Muscle of leg (tissue), 11 donors: ENCODE data around the gene FRRS1L. TPM values are rescaled to one million over a fixed set of nuclear protein-coding genes. Genes with fewer than 3 reads are reported as not detected.

Experiments
- DNase-seq: peaks from one replicate; pipeline ENCODE4 v3.0.0; 2013
- H3K27ac ChIP-seq: one replicate; pipeline ENCODE4 v1.5.1; 2013; ENCODE audit warnings: mild to moderate bottlenecking, low read length, control low read depth
- H3K27me3 ChIP-seq: one replicate; pipeline ENCODE4 v1.6.1; 2013; ENCODE audit warnings: low read length; ENCODE audit not compliant: control insufficient read depth, insufficient read depth
- H3K36me3 ChIP-seq: one replicate; pipeline ENCODE4 v1.6.1; 2013; ENCODE audit warnings: low read length; ENCODE audit not compliant: control insufficient read depth, insufficient read depth
- H3K4me1 ChIP-seq: one replicate; pipeline ENCODE4 v1.6.1; 2013; ENCODE audit warnings: low read length; ENCODE audit not compliant: control insufficient read depth, insufficient read depth
- H3K4me3 ChIP-seq: one replicate; pipeline ENCODE4 v1.5.1; 2013; ENCODE audit warnings: low read length, control low read depth
- H3K9me3 ChIP-seq: replicated peaks from 2 replicates; pipeline ENCODE4 v1.6.1; 2013; ENCODE audit warnings: low read depth, low read length; ENCODE audit not compliant: control insufficient read depth
- WGBS: methylation state at CpG from one replicate; pipeline ENCODE4 v1.1.5; 2013; ENCODE audit warnings: missing lambda C conversion rate; ENCODE audit not compliant: insufficient coverage; 5-methylcytosine and 5-hydroxymethylcytosine counted together
- polyA plus RNA-seq, 8 donors: library from polyadenylated mRNA; unstranded; fragments of 120-200 nt; gene quantifications; one replicate each; pipeline versions ENCODE4 v1.2.1 to v1.2.3, GENCODE V29; 2013; ENCODE audit warnings: inconsistent platforms in 1 of 8, low replicate concordance in 1 of 8; ENCODE audit not compliant: insufficient read length in 8 of 8, insufficient read depth in 1 of 8
- total RNA-seq: library from RNA; stranded (reverse); fragments of 120-200 nt; gene quantifications from one replicate; pipeline ENCODE4 v1.2.4, GENCODE V29; 2013

Gene FRRS1L
- total and polyA plus RNA-seq, 9 donors, result 0.41 to 3.7 (median 1.1) TPM

GRCh38 chr9:109193974-109194556, 27.0 kb upstream of the FRRS1L start:
- Histone ChIP-seq H3K9me3 (no peaks in the 10 kb centered on the region), H3K36me3 (no peaks in the 10 kb centered on the region), H3K27me3 (no peaks in the 10 kb centered on the region), H3K4me3 (no peak overlapping the region), H3K4me1 (no peaks in the 10 kb centered on the region), H3K27ac (no peak overlapping the region)
- WGBS, result 33% methylated on average over 3 of the region's 11 CpGs
- no peak for DNase-seq

- H3K27me3 ChIP-seq, result no peaks in the 10 kb centered on the region
- no peaks in the 10 kb centered on the region for H3K9me3 ChIP-seq
- 69% methylated on average over 2 of the region's 7 CpGs for WGBS
- no peak for DNase-seq
- H3K4me1 ChIP-seq, result no peaks in the 10 kb centered on the region
- H3K4me3 ChIP-seq, result no peak overlapping the region
- no peaks in the 10 kb centered on the region for H3K36me3 ChIP-seq
- H3K27ac ChIP-seq, result no peak overlapping the region
Measured at GRCh38 chr9:109192732-109193361, 25.8 kb upstream of the FRRS1L start.

- 90% methylated on average over 9 of the region's 9 CpGs for WGBS
- Histone ChIP-seq H3K4me3 (no peak overlapping the region), H3K27ac (no peak overlapping the region), H3K4me1 (no peaks in the 10 kb centered on the region), H3K27me3 (no peaks in the 10 kb centered on the region), H3K9me3 (no peaks in the 10 kb centered on the region), H3K36me3 (no peaks in the 10 kb centered on the region)
- DNase-seq, result no peak
Measured at GRCh38 chr9:109191746-109192145, 24.7 kb upstream of the FRRS1L start.

GRCh38 chr9:109190151-109190550, 23.1 kb upstream of the FRRS1L start:
- H3K4me1 ChIP-seq, result no peaks in the 10 kb centered on the region
- no peaks in the 10 kb centered on the region for H3K9me3 ChIP-seq
- no peak for DNase-seq

GRCh38 chr9:109186857-109187520, 19.9 kb upstream of the FRRS1L start:
- WGBS, result 93% methylated on average over 3 of the region's 9 CpGs
- no peaks in the 10 kb centered on the region for H3K4me1 ChIP-seq
- H3K36me3 ChIP-seq, result no peaks in the 10 kb centered on the region
- H3K9me3 ChIP-seq, result no peaks in the 10 kb centered on the region
- H3K4me3 ChIP-seq, result no peak overlapping the region
- no peaks in the 10 kb centered on the region for H3K27me3 ChIP-seq
- H3K27ac ChIP-seq, result no peak overlapping the region
- no peak for DNase-seq

More at GRCh38 chr9:109190151-109190550, 23.1 kb upstream of the FRRS1L start:
- Histone ChIP-seq H3K27me3 (no peaks in the 10 kb centered on the region), H3K4me3 (no peak overlapping the region), H3K27ac (no peak overlapping the region), H3K36me3 (no peaks in the 10 kb centered on the region)
- 70% methylated on average over 1 of the region's 1 CpG for WGBS

- H3K9me3 ChIP-seq, result no peaks in the 10 kb centered on the region
- no peak overlapping the region for H3K27ac ChIP-seq
- WGBS, result 46% methylated on average over 11 of the region's 13 CpGs
- peaks cover 4% of the 10 kb centered on the region for H3K27me3 ChIP-seq
- no peaks in the 10 kb centered on the region for H3K4me1 ChIP-seq
- no peaks in the 10 kb centered on the region for H3K36me3 ChIP-seq
- no peak overlapping the region for H3K4me3 ChIP-seq
- no peak for DNase-seq
Measured at GRCh38 chr9:109182940-109183798, 16.1 kb upstream of the FRRS1L start.

GRCh38 chr9:109182550-109182939, 15.5 kb upstream of the FRRS1L start:
- WGBS, result 38% methylated on average over 9 of the region's 9 CpGs
- Histone ChIP-seq H3K4me3 (no peak overlapping the region), H3K9me3 (no peaks in the 10 kb centered on the region), H3K27me3 (peaks cover 4% of the 10 kb centered on the region), H3K4me1 (no peaks in the 10 kb centered on the region), H3K27ac (no peak overlapping the region), H3K36me3 (no peaks in the 10 kb centered on the region)
- no peak for DNase-seq

- no peaks in the 10 kb centered on the region for H3K4me1 ChIP-seq
- no peaks in the 10 kb centered on the region for H3K9me3 ChIP-seq
- no peak overlapping the region for H3K4me3 ChIP-seq
- WGBS, result no CpG with 5 or more reads among the region's 1 CpG
- H3K36me3 ChIP-seq, result no peaks in the 10 kb centered on the region
- peaks cover 4% of the 10 kb centered on the region for H3K27me3 ChIP-seq
- DNase-seq, result no peak
- no peak overlapping the region for H3K27ac ChIP-seq
Measured at GRCh38 chr9:109181284-109181683, 14.2 kb upstream of the FRRS1L start.

GRCh38 chr9:109179801-109180523, 12.9 kb upstream of the FRRS1L start:
- Histone ChIP-seq H3K9me3 (no peaks in the 10 kb centered on the region), H3K4me3 (no peak overlapping the region), H3K4me1 (no peaks in the 10 kb centered on the region), H3K27me3 (peaks cover 4% of the 10 kb centered on the region), H3K36me3 (no peaks in the 10 kb centered on the region), H3K27ac (no peak overlapping the region)
- 69% methylated on average over 9 of the region's 9 CpGs for WGBS
- DNase-seq, result no peak
